Gastrocnemius medialis (tissue), 4 donors: ENCODE data around the gene B4GALT5.

Experiments used
- POLR2A ChIP-seq, 2 donors: fragments of 450-650 bp; IDR thresholded peaks; one replicate each; pipeline ENCODE4 v1.6.1; 2017; ENCODE audit warnings: antibody characterized with exemption in 2 of 2, mild to moderate bottlenecking in 2 of 2, moderate library complexity in 2 of 2
- TF ChIP-seq, protein P1 (sequence below), 5 experiments: fragments of 450-650 bp in 3 of 5; fragments of 200-600 bp in 2 of 5; sonication (generic) in 2 of 5; IDR thresholded peaks in 4 of 5; conservative IDR thresholded peaks in 1 of 5; 1 replicate in 4 of 5; 2 replicates in 1 of 5; pipeline ENCODE4 v1.5.1; 2016 to 2019; ENCODE audit warnings: antibody characterized with exemption in 5 of 5, mild to moderate bottlenecking in 3 of 5, moderate library complexity in 3 of 5

DNA sequence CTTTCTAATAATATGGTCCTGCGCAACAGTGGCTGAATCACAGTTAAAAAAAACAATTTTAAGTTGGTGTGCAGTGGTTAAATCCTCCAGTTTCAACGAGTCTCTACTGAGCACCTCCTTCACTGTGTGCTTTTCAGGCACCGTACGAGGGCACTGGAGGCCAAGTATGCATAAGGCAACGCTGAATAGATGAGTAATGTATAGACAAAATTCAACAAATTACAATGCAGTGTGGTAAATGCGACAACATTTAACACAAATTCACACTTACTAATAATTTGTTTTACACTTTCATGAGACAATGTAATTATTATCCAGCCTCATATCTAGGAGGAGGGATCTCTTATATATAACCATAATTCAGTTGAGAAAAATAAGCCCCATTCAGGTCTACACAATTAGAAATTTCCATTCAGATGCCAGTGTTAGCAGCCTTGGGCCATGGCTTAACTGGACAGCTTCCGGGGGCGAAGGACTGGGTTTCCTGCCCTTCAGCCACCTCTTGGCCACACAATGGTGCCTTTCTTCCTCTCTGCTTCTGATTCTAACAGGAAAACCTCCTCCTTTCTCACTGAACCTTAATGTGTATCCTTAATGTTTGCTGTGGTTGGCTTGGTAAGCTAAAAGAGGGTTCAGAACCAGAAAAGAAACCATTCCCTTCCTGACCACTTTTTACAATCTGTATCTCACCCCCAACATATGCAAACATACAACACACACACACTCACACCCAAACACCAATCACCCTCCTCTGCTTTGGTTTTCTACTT is 51.9 kb downstream of the B4GALT5 start:
- TF ChIP-seq, protein P1, sequence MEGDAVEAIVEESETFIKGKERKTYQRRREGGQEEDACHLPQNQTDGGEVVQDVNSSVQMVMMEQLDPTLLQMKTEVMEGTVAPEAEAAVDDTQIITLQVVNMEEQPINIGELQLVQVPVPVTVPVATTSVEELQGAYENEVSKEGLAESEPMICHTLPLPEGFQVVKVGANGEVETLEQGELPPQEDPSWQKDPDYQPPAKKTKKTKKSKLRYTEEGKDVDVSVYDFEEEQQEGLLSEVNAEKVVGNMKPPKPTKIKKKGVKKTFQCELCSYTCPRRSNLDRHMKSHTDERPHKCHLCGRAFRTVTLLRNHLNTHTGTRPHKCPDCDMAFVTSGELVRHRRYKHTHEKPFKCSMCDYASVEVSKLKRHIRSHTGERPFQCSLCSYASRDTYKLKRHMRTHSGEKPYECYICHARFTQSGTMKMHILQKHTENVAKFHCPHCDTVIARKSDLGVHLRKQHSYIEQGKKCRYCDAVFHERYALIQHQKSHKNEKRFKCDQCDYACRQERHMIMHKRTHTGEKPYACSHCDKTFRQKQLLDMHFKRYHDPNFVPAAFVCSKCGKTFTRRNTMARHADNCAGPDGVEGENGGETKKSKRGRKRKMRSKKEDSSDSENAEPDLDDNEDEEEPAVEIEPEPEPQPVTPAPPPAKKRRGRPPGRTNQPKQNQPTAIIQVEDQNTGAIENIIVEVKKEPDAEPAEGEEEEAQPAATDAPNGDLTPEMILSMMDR (IDR thresholded peaks at IDR 0.05 in 4 of 5, conservative IDR thresholded peaks at IDR 0.05 in 1 of 5): no peak
- no peak for TF ChIP-seq POLR2A (IDR thresholded peaks at IDR 0.05)
